GM12891 (cell line): ENCODE data around the gene NAA16.

Experiments used
- POLR2A ChIP-seq: IDR thresholded peaks from 2 replicates; pipeline ENCODE4 v1.6.1; 2011; ENCODE audit warnings: low read depth, low read length, control low read depth
- POLR2AphosphoS5 ChIP-seq: IDR thresholded peaks from 2 replicates; pipeline ENCODE4 v1.6.1; 2011; ENCODE audit warnings: low read depth, low read length, control low read depth

GRCh38 chr13:41307884-41308640 lies 3.0 kb upstream of the NAA16 start:
- TF ChIP-seq POLR2AphosphoS5 (no peak), POLR2A (no peak)
